Measurements from ENCODE around the gene LONRF3. TPM values are rescaled to one million over a fixed set of nuclear protein-coding genes. Genes with fewer than 3 reads are reported as not detected.

LONRF3 gene
- total RNA-seq, 4 donors from 2014 or later = 2.8 to 27.3 (median 17.3) TPM

GRCh38 chrX:119062750-119063374 is 88.4 kb downstream of the LONRF3 start:
- WGBS, 2 donors (ENCODE audit: low coverage in 1 of 2) = 62 to 69% methylated on average over 3 to 6 of the region's 6 CpGs

GRCh38 chrX:119063428-119063827 is 89.0 kb downstream of the LONRF3 start:
- Histone ChIP-seq H3K4me1 (no peaks in the 10 kb centered on the region), H3K36me3 (no peaks in the 10 kb centered on the region), H3K4me3 (no peak overlapping the region), H3K9me3 (no peaks in the 10 kb centered on the region), H3K27me3 (no peaks in the 10 kb centered on the region), H3K27ac (no peak overlapping the region)
- WGBS, 2 donors (ENCODE audit: low coverage in 1 of 2) = 84% methylated on average over 7 of the region's 7 CpGs; no CpG with 5 or more reads in 1 of the 2 donors
- no peak for DNase-seq
- intact Hi-C loops (cut with DNase I; ENCODE audit: low total_unique reads) (no loop called here), in situ Hi-C loops (cut with MboI; ENCODE audit: low pct_ligation_motif_present in 1 of 4, low pct_unique_long_range_greater_than_20kb in 1 of 4, low sequenced_read_pairs in 3 of 4) (loop anchor here in 3 of 4 donors (10.0 to 25.0 kb wide), 2 partner anchors 49 to 226 kb away; no protein-coding TSS in a partner anchor)
- TF ChIP-seq POLR2A (IDR thresholded peaks at IDR 0.05) = no peak
- no peak for TF ChIP-seq CTCF (IDR thresholded peaks at IDR 0.05)
- TF ChIP-seq POLR2AphosphoS5 (IDR thresholded peaks at IDR 0.05) = no peak
- no peak for TF ChIP-seq EP300 (IDR thresholded peaks at IDR 0.05; ENCODE audit: low read depth)

More at GRCh38 chrX:119062750-119063374, 88.4 kb downstream of the LONRF3 start:
- TF ChIP-seq POLR2AphosphoS5 (IDR thresholded peaks at IDR 0.05) (no peak), CTCF (IDR thresholded peaks at IDR 0.05) (no peak), POLR2A (IDR thresholded peaks at IDR 0.05) (no peak), EP300 (IDR thresholded peaks at IDR 0.05; ENCODE audit: low read depth) (no peak)
- H3K9me3 ChIP-seq = no peaks in the 10 kb centered on the region
- H3K27me3 ChIP-seq = no peaks in the 10 kb centered on the region
- H3K36me3 ChIP-seq = no peaks in the 10 kb centered on the region
- no peak overlapping the region for H3K4me3 ChIP-seq
- intact Hi-C loops (cut with DNase I; ENCODE audit: low total_unique reads) = no loop called here
- H3K4me1 ChIP-seq = no peaks in the 10 kb centered on the region
- no peak for DNase-seq
- in situ Hi-C loops (cut with MboI; ENCODE audit: low pct_ligation_motif_present in 1 of 4, low pct_unique_long_range_greater_than_20kb in 1 of 4, low sequenced_read_pairs in 3 of 4) = loop anchor here in 3 of 4 donors (10.0 to 25.0 kb wide), 2 partner anchors 48 to 226 kb away; no protein-coding TSS in a partner anchor
- no peak overlapping the region for H3K27ac ChIP-seq

DNA sequence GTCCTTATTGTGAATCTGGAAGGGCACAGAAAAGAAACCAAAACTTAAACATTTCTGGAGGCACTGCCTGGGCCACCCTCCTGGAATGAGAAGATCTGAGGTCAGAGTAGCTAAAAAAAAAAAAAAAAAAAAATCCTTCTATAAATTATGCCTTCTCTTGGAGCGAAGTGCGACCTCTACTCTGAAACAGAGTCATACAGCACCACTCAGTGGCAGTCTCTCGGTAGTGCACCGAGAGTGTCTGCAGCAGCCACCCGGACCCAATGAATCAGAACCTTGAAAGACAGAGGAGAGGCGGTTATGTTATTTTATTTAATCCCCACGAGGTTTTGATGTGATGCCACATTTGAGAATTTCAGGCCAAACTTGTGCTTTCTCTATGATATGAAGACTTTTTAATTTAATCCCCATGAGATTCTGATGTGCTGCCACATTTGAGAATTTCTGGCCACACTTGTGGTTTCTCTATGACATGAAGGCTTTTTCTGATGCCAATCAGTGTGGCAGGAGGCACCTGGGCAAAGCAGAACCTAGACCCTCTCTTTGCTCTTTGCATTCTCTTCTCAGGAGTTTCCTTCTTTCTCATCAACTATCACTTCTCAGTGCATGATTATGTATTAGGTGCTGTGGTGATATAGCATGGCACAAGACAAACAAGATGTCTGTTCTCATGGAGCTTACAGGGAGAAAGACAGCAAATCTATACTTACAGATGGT is 92.8 kb downstream of the LONRF3 start:
- H3K9me3 ChIP-seq = no peaks in the 10 kb centered on the region
- no peaks in the 10 kb centered on the region for H3K36me3 ChIP-seq
- in situ Hi-C loops (cut with MboI; ENCODE audit: low pct_ligation_motif_present in 1 of 4, low pct_unique_long_range_greater_than_20kb in 1 of 4, low sequenced_read_pairs in 3 of 4) = loop anchor here in 3 of 4 donors (5.0 to 25.0 kb wide), 3 partner anchors 52 to 230 kb away; no protein-coding TSS in a partner anchor
- H3K27me3 ChIP-seq = no peaks in the 10 kb centered on the region
- no peaks in the 10 kb centered on the region for H3K4me1 ChIP-seq
- no peak overlapping the region for H3K4me3 ChIP-seq
- intact Hi-C loops (cut with DNase I; ENCODE audit: low total_unique reads) = loop anchor here (5.0 kb wide), 1 partner anchor 220 kb away; no protein-coding TSS in a partner anchor
- TF ChIP-seq POLR2A (IDR thresholded peaks at IDR 0.05) = no peak
- peak; percentile 47 to 72 (median 56) for TF ChIP-seq CTCF (IDR thresholded peaks at IDR 0.05)
- no peak for TF ChIP-seq POLR2AphosphoS5 (IDR thresholded peaks at IDR 0.05)
- TF ChIP-seq EP300 (IDR thresholded peaks at IDR 0.05; ENCODE audit: low read depth) = no peak
- no peak overlapping the region for H3K27ac ChIP-seq
- peak; percentile 52 for DNase-seq
- WGBS, 2 donors (ENCODE audit: low coverage in 1 of 2) = 2 to 6% methylated on average over 7 of the region's 7 CpGs

Other genes with a start within 250 kb of the LONRF3 start
- gene IL13RA1, start 247.0 kb upstream of the LONRF3 start, total RNA-seq = 10 to 100 TPM; 13.9 to 89.6 (median 70.2) TPM
- under 1 TPM in 2 of 4 donors, not detected in 2; 0.32 to 0.55 TPM for gene ZCCHC12, start 150.8 kb upstream of the LONRF3 start, total RNA-seq
- not detected for gene CT47C1, start 98.4 kb downstream of the LONRF3 start, total RNA-seq
- not detected for gene KIAA1210, start 153.2 kb downstream of the LONRF3 start, total RNA-seq